ENCODE results near the gene RRP7A. TPM values are rescaled to one million over a fixed set of nuclear protein-coding genes. Genes with fewer than 3 reads are reported as not detected.
A peak's percentile ranks its signal among the peaks of the same experiment; 100 is the strongest.
"Not testable (repeated sequence)": the region's sequence is repeated elsewhere in the genome, so short reads cannot be mapped to it uniquely, and the experiment has no call there.

The RRP7A gene, protein sequence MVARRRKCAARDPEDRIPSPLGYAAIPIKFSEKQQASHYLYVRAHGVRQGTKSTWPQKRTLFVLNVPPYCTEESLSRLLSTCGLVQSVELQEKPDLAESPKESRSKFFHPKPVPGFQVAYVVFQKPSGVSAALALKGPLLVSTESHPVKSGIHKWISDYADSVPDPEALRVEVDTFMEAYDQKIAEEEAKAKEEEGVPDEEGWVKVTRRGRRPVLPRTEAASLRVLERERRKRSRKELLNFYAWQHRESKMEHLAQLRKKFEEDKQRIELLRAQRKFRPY
- total RNA-seq: 10 to 100 TPM; 30.8 to 43.3 TPM
- polyA plus RNA-seq (ENCODE audit: insufficient read depth, low read depth, low replicate concordance): 62.8 TPM
- long read RNA-seq, donor 1, transcript RRP7A-201 (7 exons, 3,801 nt): major isoform, 27 of 27 reads
- long read RNA-seq, donor 1, partial matches to known transcripts: 0 of 27 reads
- long read RNA-seq, donor 1, other reads (novel, unspliced or antisense): 0 of 27 reads
- long read RNA-seq, donor 2, transcript RRP7A-201 (7 exons, 3,801 nt): major isoform, 26 of 26 reads
- long read RNA-seq, donor 2, partial matches to known transcripts: 0 of 26 reads
- long read RNA-seq, donor 2, other reads (novel, unspliced or antisense): 0 of 26 reads

DNA sequence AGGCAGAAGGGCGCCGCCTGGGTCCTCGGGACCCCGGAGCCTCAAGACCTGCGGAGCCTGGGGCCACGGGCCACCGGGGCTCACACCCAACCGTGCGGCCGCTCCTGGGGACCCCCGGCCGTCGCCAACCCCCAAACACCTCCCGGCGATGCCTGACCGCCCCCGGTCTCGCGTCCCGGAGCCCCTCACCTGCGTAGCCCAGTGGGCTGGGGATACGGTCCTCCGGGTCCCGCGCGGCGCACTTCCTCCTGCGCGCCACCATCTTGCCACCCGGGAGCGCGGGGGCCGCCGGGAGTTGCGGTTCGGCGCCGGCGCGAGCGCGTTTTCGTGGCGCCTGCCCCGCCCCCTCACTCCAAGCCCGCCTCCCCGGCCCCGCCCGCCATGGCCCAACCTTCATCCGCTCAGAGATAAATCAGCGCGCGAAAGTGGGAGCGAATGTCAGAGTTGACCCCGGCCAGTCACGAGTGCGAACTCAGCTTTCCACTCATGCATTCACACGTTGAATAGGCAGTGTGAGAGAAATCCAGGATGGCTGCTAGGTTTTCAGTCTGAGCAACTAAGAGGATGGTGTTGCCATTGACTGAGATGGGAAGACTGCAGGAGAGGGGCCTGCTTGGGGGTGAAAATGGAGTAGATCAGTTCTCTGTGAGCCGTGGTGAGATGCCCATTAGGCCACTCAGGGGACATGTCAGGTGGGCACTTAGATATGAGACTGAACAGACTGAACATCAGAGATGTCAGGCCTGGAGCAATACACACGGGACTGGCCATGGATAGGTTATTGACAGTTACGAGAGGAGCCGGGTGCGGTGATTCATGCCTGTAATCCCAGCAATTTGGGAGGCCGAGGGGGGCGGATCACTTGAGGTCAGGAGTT lies at the start of gene RRP7A:
TSS of gene RRP7A (minus strand) at position 272 of the 877 bp plus-strand sequence. CDS start at position 262, 10 bp downstream.
- Histone ChIP-seq H3K9me3 (no peaks in the 10 kb centered on the region), H3K4me1 (peaks cover 8% of the 10 kb centered on the region), H3K27ac (peak within 1 kb of the TSS; percentile 79 to 82), H3K36me3 (ENCODE audit: low read depth, missing control alignments) (no peaks in the 10 kb centered on the region), H3K27me3 (no peaks in the 10 kb centered on the region), H3K4me3 (peak within 1 kb of the TSS; percentile 90)
- peak; percentile 12 for TF ChIP-seq POLR2A (IDR thresholded peaks at IDR 0.05)
- TF ChIP-seq, protein P1, sequence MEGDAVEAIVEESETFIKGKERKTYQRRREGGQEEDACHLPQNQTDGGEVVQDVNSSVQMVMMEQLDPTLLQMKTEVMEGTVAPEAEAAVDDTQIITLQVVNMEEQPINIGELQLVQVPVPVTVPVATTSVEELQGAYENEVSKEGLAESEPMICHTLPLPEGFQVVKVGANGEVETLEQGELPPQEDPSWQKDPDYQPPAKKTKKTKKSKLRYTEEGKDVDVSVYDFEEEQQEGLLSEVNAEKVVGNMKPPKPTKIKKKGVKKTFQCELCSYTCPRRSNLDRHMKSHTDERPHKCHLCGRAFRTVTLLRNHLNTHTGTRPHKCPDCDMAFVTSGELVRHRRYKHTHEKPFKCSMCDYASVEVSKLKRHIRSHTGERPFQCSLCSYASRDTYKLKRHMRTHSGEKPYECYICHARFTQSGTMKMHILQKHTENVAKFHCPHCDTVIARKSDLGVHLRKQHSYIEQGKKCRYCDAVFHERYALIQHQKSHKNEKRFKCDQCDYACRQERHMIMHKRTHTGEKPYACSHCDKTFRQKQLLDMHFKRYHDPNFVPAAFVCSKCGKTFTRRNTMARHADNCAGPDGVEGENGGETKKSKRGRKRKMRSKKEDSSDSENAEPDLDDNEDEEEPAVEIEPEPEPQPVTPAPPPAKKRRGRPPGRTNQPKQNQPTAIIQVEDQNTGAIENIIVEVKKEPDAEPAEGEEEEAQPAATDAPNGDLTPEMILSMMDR (IDR thresholded peaks at IDR 0.05): no peak
- DNase-seq: peak; percentile 89
- intact Hi-C loops (cut with DNase I; ENCODE audit: low total_unique reads): no loop called here
- WGBS, 2 donors: 8 to 22% methylated on average over 20 to 59 of the region's 65 CpGs

DNA sequence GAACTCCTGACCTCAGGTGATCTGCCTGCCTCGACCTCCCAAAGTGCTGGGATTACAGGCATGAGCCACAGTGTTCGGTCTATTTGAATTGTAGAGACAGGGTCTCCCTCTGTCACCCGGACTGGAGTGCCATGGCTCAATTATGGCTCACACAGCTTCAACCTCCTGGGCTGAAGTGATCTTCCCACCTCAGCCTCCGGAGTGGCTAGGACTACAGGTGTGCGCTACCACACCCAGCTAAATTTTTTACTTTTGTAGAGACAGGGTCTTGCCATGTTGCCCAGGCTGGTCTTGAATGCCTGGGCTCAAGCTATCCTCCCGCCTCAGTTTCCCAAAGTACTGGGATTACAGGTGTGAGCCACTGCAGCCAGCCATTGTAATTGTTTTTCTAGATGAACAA lies 48.4 kb upstream of the RRP7A start:
- intact Hi-C loops (cut with DNase I; ENCODE audit: low total_unique reads); H3K4me1 ChIP-seq; H3K4me3 ChIP-seq; H3K27me3 ChIP-seq; H3K36me3 ChIP-seq (ENCODE audit: low read depth, missing control alignments); H3K27ac ChIP-seq; H3K9me3 ChIP-seq; DNase-seq: not testable (repeated sequence)
- 94% methylated on average over 4 of the region's 6 CpGs; no CpG with 5 or more reads in 1 of the 2 donors for WGBS, 2 donors

DNA sequence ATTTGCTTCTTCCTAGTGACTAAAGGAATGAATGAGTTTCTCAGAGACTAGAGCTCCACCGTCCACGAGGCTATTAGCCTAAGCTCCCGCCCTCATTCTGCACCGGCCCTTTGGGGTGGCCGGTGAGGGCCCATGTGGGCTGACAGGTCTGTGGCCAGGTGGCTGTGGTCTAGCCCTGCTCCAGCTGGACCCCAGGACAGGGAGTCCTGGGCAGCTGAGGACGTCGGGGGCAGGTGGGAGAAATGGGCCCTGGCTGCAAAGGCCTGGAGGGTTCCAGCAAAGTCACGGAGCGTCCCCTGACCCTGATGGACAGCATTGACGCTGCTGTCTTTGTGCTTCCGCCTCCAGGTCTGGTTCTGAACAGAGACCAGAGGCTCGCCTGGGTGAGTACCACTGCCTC lies 46.4 kb upstream of the RRP7A start:
- Histone ChIP-seq H3K27me3 (no peaks in the 10 kb centered on the region), H3K4me3 (no peak overlapping the region), H3K4me1 (peaks cover 15% of the 10 kb centered on the region), H3K9me3 (no peaks in the 10 kb centered on the region), H3K27ac (no peak overlapping the region), H3K36me3 (ENCODE audit: low read depth, missing control alignments) (no peaks in the 10 kb centered on the region)
- intact Hi-C loops (cut with DNase I; ENCODE audit: low total_unique reads): no loop called here
- 96 to 98% methylated on average over 8 to 12 of the region's 12 CpGs for WGBS, 2 donors
- DNase-seq: no peak
- TF ChIP-seq, protein P1 (IDR thresholded peaks at IDR 0.05): no peak
- no peak for TF ChIP-seq POLR2A (IDR thresholded peaks at IDR 0.05)

DNA sequence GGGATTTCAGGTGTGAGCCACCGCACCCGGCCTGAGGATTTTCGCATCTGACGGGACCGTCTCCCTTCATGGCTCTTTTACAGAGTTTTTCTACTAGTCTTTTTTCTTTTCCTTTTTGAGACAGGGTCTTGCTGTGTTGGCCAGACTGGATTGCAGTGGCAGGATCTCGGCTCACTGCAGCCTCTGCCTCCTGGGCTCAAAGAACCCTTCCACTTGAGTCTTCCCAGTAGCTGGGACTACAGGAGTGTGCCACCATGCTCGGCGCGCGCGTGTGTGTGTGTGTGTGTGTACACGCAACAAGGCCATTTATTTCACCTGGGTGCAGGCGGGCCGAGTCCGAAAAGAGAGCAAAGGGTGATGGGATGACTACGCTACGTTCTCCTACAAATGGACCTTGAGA lies 45.1 kb upstream of the RRP7A start:
- Histone ChIP-seq H3K27me3 (no peaks in the 10 kb centered on the region), H3K4me3 (no peak overlapping the region), H3K36me3 (ENCODE audit: low read depth, missing control alignments) (no peaks in the 10 kb centered on the region), H3K9me3 (no peaks in the 10 kb centered on the region), H3K4me1 (peaks cover 15% of the 10 kb centered on the region), H3K27ac (no peak overlapping the region)
- no peak for DNase-seq
- WGBS, 2 donors: 98 to 99% methylated on average over 16 to 17 of the region's 17 CpGs
- TF ChIP-seq, protein P1 (IDR thresholded peaks at IDR 0.05): no peak
- no peak for TF ChIP-seq POLR2A (IDR thresholded peaks at IDR 0.05)
- intact Hi-C loops (cut with DNase I; ENCODE audit: low total_unique reads): no loop called here

DNA sequence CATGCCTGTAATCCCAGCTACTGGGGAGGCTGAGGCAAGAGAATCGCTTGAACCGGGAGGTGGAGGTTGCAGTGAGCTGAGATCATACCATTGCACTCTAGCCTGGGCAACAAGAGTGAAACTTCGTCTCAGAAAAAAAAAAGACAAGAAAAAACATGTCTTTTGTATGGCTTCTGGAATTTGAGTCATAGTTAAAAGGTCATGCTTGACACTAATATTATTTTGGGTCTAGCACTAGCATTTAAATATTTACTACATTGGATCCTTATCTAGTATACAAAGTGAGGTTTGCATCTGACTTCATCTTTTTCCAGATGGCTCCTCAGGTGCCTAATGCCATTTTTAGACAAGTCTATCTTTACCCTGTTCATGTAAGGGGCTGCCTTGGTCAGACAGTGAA lies 44.3 kb upstream of the RRP7A start:
- H3K9me3 ChIP-seq; H3K4me3 ChIP-seq; H3K27ac ChIP-seq; H3K36me3 ChIP-seq (ENCODE audit: low read depth, missing control alignments); intact Hi-C loops (cut with DNase I; ENCODE audit: low total_unique reads); DNase-seq; H3K27me3 ChIP-seq: not testable (repeated sequence)
- peaks cover 15% of the 10 kb centered on the region for H3K4me1 ChIP-seq
- 89 to 93% methylated on average over 3 of the region's 3 CpGs for WGBS, 2 donors
